Mucosa of descending colon (tissue), 3 donors: ENCODE results near the gene SH2D5. TPM values are rescaled to one million over a fixed set of nuclear protein-coding genes. Genes with fewer than 3 reads are reported as not detected.

Experiments used
- ATAC-seq: fragments of 200-7000 bp; cut with Tn5 transposase; one replicate; pipeline ENCODE4 v1.9.1; 2020; ENCODE audit warnings: mild to moderate bottlenecking, moderate library complexity
- DNase-seq, 3 donors: peaks; one replicate each; pipeline ENCODE4 v3.0.0-alpha.2; 2020
- H3K36me3 ChIP-seq: fragments of 200-600 bp; one replicate; pipeline ENCODE4 v1.8.0; 2021; ENCODE audit warnings: low read depth, mild to moderate bottlenecking
- H3K4me1 ChIP-seq: fragments of 200-600 bp; one replicate; pipeline ENCODE4 v1.8.0; 2021; ENCODE audit warnings: low read depth, mild to moderate bottlenecking
- H3K4me3 ChIP-seq: fragments of 200-600 bp; one replicate; pipeline ENCODE4 v1.8.0; 2021; ENCODE audit warnings: mild to moderate bottlenecking
- H3K9me3 ChIP-seq: fragments of 200-600 bp; one replicate; pipeline ENCODE4 v1.8.0; 2021; ENCODE audit warnings: mild to moderate bottlenecking
- intact Hi-C, 2 donors: fragments of 100-400 bp; cut with DNase I in 1 of 2; cut with micrococcal nuclease in 1 of 2; formaldehyde crosslinking; loops; one replicate each; pipeline versions ENCODE4 v1.11.0 to v1.11.1; 2022; cut with DNase I, micrococcal nuclease
- total RNA-seq, 3 donors: library from RNA; stranded (reverse); fragmentation: NEBNext Ultra II Directional in 2 of 3; extraction: Animal tissue kit (Norgen Biotek cat#: 25700) in 2 of 3; gene quantifications; one replicate each; pipeline versions ENCODE4 v1.2.1 to v1.2.4, GENCODE V29; 2021 to 2023
- TF ChIP-seq, protein P1 (sequence below): fragments of 200-600 bp; IDR thresholded peaks from one replicate; pipeline ENCODE4 v1.8.0; 2022; ENCODE audit warnings: antibody characterized with exemption, mild to moderate bottlenecking
- donor health status: DM: no; HTN: no; CAD: no; lungs with moderate emphysema.
- donor health status: DM: no; HTN: no; CAD: no.
- donor health status: DM: no; HTN: yes; CAD: no.

The SH2D5 gene
- total RNA-seq, 3 donors from 2014 or later, result 0.07 to 0.09 TPM; not detected in 1

DNA sequence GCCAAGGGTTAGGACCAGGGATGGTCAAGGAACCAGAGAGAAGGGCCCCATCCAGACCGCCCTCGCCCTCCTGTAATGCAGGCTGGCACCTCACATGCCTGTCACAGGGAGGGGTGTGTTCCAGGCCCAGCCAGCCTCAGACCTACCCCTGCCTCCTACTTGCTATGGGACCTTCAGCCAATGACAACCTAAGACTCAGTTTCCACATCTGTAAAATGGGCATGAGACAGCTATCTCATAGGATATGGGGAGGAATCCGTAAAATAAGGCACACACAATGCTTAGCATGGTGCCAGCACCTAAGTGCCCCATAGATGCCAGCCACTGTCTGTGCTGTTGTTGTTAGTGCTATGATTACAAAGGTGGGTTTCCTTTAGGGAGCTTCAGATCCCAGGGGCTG, 22.6 kb downstream of the SH2D5 start:
- no peak for DNase-seq
- Histone ChIP-seq H3K4me3 (no peak overlapping the region), H3K36me3 (no peaks in the 10 kb centered on the region), H3K9me3 (no peaks in the 10 kb centered on the region), H3K4me1 (no peaks in the 10 kb centered on the region)
- TF ChIP-seq, protein P1, sequence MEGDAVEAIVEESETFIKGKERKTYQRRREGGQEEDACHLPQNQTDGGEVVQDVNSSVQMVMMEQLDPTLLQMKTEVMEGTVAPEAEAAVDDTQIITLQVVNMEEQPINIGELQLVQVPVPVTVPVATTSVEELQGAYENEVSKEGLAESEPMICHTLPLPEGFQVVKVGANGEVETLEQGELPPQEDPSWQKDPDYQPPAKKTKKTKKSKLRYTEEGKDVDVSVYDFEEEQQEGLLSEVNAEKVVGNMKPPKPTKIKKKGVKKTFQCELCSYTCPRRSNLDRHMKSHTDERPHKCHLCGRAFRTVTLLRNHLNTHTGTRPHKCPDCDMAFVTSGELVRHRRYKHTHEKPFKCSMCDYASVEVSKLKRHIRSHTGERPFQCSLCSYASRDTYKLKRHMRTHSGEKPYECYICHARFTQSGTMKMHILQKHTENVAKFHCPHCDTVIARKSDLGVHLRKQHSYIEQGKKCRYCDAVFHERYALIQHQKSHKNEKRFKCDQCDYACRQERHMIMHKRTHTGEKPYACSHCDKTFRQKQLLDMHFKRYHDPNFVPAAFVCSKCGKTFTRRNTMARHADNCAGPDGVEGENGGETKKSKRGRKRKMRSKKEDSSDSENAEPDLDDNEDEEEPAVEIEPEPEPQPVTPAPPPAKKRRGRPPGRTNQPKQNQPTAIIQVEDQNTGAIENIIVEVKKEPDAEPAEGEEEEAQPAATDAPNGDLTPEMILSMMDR, result no peak
- intact Hi-C loops, result no loop called here
- ATAC-seq, result no peak

DNA sequence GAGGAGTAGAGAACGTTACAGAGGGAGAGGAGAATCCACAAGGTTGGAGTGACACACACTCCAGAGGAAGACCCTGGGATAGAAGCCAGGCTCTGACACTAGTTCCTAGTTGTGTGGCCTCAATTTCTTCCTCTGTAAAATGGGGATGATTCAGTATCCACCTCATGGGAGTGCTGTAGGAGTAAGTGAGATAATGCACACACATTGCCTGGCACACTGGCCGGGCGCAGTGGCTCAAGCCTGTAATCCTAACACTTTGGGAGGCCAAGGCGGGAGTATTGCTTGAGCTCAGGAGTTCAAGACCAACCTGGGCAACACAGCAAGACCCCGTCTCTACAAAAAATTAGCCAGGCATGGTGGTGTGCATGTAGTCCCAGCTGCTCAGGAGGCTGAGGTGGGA, 23.6 kb downstream of the SH2D5 start:
- TF ChIP-seq, protein P1, result no peak
- Histone ChIP-seq H3K4me3 (no peak overlapping the region), H3K36me3 (no peaks in the 10 kb centered on the region), H3K9me3 (no peaks in the 10 kb centered on the region), H3K4me1 (no peaks in the 10 kb centered on the region)
- DNase-seq (no peak), ATAC-seq (no peak)
- intact Hi-C loops, result no loop called here

DNA sequence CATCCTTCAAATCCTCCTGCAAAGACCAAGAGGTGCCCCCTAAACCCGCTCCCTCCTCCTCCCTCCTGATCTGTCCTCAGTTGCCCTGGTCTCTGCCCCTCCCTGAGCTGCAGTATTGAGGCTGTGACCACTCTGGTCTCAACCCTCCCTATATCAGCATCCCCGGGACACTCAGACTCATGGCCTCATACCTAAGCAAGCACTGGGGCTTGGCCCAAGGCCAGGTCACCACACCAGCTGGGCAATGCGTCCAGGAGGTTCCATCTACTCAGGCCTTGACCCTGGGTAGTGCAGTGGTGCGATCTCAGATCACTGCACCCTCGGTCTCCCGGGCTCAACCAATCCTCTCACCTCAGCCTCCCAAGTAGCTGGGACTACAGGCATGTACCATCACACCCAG, 24.4 kb downstream of the SH2D5 start:
- intact Hi-C loops, result no loop called here
- Histone ChIP-seq H3K9me3 (no peaks in the 10 kb centered on the region), H3K4me3 (no peak overlapping the region), H3K4me1 (no peaks in the 10 kb centered on the region), H3K36me3 (no peaks in the 10 kb centered on the region)
- ATAC-seq, result no peak
- no peak for DNase-seq
- TF ChIP-seq, protein P1, result no peak

DNA sequence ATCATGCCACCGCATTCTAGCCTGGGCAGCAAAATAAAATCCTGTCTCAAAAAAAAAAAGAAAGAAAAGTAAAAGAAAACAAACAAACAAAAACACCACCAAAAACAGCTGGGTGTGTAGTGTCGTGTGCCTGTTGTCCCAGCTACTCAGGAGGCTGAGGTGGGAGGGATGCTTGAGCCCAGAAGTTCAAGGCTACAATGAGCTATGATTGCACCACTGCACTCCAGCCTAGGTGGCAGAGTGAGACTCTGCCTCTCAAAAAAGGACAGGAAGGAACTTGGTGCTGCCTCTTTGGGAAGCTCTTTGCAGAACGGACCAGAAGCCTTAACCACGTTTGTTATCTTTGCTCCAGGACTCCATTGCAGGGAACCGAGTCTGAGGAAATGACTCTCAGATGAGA, 25.7 kb downstream of the SH2D5 start:
- DNase-seq, result no peak
- TF ChIP-seq, protein P1, result no peak
- Histone ChIP-seq H3K9me3 (no peaks in the 10 kb centered on the region), H3K4me3 (no peak overlapping the region), H3K36me3 (no peaks in the 10 kb centered on the region), H3K4me1 (no peaks in the 10 kb centered on the region)
- ATAC-seq, result no peak
- intact Hi-C loops, result no loop called here

DNA sequence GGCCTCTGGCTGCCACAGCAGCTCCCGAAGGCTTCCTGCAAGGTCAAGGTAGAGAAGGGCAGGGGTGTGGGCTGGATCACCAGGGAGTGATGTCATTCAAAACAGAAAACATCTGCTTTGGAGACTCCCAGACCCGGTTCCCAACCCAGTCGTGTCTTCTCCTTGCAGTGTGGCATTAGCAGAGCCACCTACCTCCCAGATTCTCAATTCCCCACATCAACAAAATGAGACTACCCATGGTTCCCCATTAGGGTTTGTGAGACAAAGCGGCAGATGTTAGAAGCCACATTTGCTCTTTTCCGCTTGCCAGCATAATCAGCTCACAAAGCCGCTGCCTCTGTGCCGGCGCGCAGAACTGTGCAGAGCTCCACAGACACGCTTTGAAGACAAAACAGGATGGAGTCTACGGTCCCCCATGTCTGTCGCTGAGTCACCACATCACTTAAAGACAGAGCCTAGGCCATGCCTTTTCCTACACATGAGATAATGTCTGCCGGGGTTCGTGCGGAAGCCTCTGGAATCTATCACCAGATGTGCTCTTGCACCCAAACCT, 27.2 kb downstream of the SH2D5 start:
- TF ChIP-seq, protein P1, result no peak
- Histone ChIP-seq H3K4me3 (no peak overlapping the region), H3K36me3 (no peaks in the 10 kb centered on the region), H3K9me3 (no peaks in the 10 kb centered on the region), H3K4me1 (no peaks in the 10 kb centered on the region)
- intact Hi-C loops, result no loop called here
- DNase-seq (no peak), ATAC-seq (no peak)
